ENCODE results near the gene HACD2. TPM values are rescaled to one million over a fixed set of nuclear protein-coding genes. Genes with fewer than 3 reads are reported as not detected.

HACD2 gene
- total RNA-seq, 1 donor = 30.4 TPM

- H3K4me3 ChIP-seq (ENCODE audit: low read depth, low read length) = no peak overlapping the region
- no peak for TF ChIP-seq CTCF (IDR thresholded peaks at IDR 0.05; ENCODE audit: insufficient read depth, low read length)
- no peak for DNase-seq (ENCODE audit: low read depth)
Observed at GRCh38 chr3:123582315-123582714, 2.5 kb downstream of the HACD2 start.

GRCh38 chr3:123576122-123576521, 8.7 kb downstream of the HACD2 start:
- H3K4me3 ChIP-seq (ENCODE audit: low read depth, low read length) = no peak overlapping the region
- TF ChIP-seq CTCF (IDR thresholded peaks at IDR 0.05; ENCODE audit: insufficient read depth, low read length) = no peak
- peak; percentile 25 for DNase-seq (ENCODE audit: low read depth)

DNA sequence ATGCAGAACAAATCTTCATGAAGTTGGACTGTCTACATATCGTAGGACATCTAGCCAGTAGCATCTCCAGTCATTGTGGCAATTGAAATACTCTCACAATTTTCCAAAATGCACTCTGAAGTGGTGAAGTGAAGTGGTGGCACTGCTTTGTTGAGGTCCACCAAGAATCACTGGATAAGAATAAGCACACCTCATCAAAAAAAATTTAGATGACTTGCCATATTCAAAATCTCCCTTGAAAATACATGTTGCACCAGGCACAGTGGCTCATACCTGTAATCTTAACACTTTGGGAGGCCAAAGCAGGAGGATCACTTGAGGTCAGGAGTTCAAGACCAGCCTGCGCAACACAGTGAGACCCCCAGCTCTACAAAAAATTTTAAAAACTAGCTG, 12.9 kb downstream of the HACD2 start:
- no peak for DNase-seq (ENCODE audit: low read depth)
- no peak for TF ChIP-seq CTCF (IDR thresholded peaks at IDR 0.05; ENCODE audit: insufficient read depth, low read length)

DNA sequence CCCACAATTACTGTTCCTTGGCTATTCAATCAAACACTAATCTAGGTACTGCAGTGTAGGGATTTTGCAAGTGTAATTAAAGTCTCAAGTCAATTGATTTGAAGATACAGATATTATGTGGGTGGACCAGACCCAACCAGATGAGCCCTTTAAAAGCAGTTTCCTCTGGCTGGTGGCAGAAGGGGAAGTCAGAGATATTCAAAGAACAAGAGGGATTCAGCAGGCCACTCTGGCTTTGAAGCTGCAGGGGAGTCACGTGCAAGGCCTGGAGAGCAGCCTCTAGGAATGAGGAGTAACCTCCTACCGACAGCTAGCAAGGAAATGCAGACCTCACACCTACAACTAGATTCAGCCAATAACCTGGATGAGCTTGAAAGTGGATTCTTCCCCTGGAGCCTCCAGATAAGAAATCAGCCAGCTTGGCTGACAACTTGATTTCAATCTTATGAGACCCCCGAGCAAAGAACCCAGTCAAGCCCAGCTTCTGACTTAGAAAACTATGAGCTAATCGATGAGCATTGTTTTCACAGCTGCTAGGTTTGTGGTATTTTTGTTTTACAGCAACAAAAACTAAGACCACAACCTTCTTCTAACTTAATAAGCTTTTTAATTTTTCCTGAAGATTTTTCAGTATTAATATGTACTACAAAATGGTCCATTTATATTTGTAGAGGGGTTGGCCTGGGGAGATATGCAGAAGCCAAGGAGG, 13.4 kb downstream of the HACD2 start:
- H3K4me3 ChIP-seq (ENCODE audit: low read depth, low read length) = no peak overlapping the region
- DNase-seq (ENCODE audit: low read depth) = no peak
- no peak for TF ChIP-seq CTCF (IDR thresholded peaks at IDR 0.05; ENCODE audit: insufficient read depth, low read length)

More for the DNA sequence above, 12.9 kb downstream of the HACD2 start:
- no peak overlapping the region for H3K4me3 ChIP-seq (ENCODE audit: low read depth, low read length)

GRCh38 chr3:123568875-123569274, 16.0 kb downstream of the HACD2 start:
- no peak for DNase-seq (ENCODE audit: low read depth)
- H3K4me3 ChIP-seq (ENCODE audit: low read depth, low read length) = no peak overlapping the region
- no peak for TF ChIP-seq CTCF (IDR thresholded peaks at IDR 0.05; ENCODE audit: insufficient read depth, low read length)

- TF ChIP-seq CTCF (IDR thresholded peaks at IDR 0.05; ENCODE audit: insufficient read depth, low read length) = no peak
- no peak overlapping the region for H3K4me3 ChIP-seq (ENCODE audit: low read depth, low read length)
- DNase-seq (ENCODE audit: low read depth) = no peak
Observed at GRCh38 chr3:123568034-123568433, 16.8 kb downstream of the HACD2 start.

GRCh38 chr3:123564056-123564455, 20.8 kb downstream of the HACD2 start:
- TF ChIP-seq CTCF (IDR thresholded peaks at IDR 0.05; ENCODE audit: insufficient read depth, low read length) = no peak
- no peak overlapping the region for H3K4me3 ChIP-seq (ENCODE audit: low read depth, low read length)
- DNase-seq (ENCODE audit: low read depth) = no peak
